ENCODE results near the gene PLCXD1.

Gene PLCXD1

DNA sequence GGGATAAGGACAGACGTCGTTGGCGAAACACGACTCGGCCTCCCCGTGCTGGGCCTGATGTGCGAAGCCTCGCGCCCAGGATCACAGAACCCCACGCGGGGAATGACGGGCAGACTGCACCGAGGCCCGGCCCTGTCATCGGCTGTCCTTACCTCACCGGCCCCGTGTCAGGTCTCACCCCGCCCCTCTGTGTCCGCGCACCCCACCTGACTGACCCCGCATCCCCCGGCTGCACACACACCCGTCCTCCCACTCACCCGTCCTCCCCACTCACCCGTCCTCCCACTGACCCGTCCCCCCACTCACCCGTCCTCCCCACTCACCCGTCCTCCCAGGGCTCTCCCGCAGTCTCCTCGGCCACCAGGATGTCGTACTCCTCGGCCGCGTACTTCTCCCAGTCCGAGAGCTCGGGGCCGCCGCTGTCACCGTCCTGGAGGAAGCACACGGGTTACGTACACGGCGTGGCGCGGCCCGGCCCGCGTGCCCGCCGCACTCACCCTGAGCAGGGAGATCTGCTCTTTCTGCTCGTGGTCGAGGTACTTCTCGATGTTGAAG, 57.2 kb downstream of the PLCXD1 start:
- no peak for TF ChIP-seq CTCF (IDR thresholded peaks at IDR 0.05; ENCODE audit: low read depth, low read length, missing control alignments)
- H3K4me3 ChIP-seq (ENCODE audit: low read depth, low read length): no peak overlapping the region
- DNase-seq (ENCODE audit: low read depth): no peak

GRCh38 chrX:338836-339400, 57.7 kb downstream of the PLCXD1 start:
- no peak for DNase-seq (ENCODE audit: low read depth)
- no peak overlapping the region for H3K4me3 ChIP-seq (ENCODE audit: low read depth, low read length)
- TF ChIP-seq CTCF (IDR thresholded peaks at IDR 0.05; ENCODE audit: low read depth, low read length, missing control alignments): no peak

- no peak for DNase-seq (ENCODE audit: low read depth)
- H3K4me3 ChIP-seq (ENCODE audit: low read depth, low read length): no peak overlapping the region
- no peak for TF ChIP-seq CTCF (IDR thresholded peaks at IDR 0.05; ENCODE audit: low read depth, low read length, missing control alignments)
Measured at GRCh38 chrX:340121-340520, 58.9 kb downstream of the PLCXD1 start.

DNA sequence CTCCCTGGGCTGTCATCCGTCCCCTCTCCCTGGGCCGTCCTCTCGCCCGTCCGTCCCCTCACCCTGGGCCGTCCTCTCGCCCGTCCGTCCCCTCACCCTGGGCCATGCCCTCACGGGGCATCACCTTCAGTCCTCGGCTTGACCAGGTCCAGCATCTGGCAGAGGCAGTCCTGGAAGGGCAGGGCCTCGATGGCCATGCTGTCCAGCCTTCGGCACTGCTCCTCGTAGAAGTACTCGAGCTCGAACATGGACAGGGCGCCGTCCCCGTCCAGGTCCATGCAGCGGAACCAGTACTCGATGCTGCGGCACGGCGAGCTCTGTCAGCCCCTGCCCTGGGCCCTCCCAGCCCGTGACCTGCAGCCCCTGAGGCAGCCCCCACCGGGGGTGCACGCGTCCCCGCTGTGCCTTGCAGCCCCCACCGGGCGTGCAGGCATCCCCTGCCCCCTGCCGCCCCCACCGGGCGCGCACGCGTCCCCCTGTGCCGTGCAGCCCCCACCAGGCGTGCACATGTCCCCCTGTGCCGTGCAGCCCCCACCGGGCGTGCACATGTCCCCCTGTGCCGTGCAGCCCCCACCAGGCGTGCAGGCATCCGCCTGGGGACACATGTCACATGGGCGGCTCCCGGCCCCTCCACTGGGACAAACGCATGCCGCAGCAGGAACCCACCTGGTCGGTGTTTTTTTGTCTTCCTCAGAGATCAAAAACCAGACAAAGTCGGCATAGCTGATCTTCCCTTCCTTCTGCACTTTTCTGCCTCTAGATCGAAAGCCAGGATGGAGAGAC, 59.7 kb downstream of the PLCXD1 start:
- TF ChIP-seq CTCF (IDR thresholded peaks at IDR 0.05; ENCODE audit: low read depth, low read length, missing control alignments): no peak
- H3K4me3 ChIP-seq (ENCODE audit: low read depth, low read length): no peak overlapping the region
- DNase-seq (ENCODE audit: low read depth): no peak

GRCh38 chrX:341541-342101, 60.4 kb downstream of the PLCXD1 start:
- no peak for TF ChIP-seq CTCF (IDR thresholded peaks at IDR 0.05; ENCODE audit: low read depth, low read length, missing control alignments)
- DNase-seq (ENCODE audit: low read depth): no peak
- no peak overlapping the region for H3K4me3 ChIP-seq (ENCODE audit: low read depth, low read length)

DNA sequence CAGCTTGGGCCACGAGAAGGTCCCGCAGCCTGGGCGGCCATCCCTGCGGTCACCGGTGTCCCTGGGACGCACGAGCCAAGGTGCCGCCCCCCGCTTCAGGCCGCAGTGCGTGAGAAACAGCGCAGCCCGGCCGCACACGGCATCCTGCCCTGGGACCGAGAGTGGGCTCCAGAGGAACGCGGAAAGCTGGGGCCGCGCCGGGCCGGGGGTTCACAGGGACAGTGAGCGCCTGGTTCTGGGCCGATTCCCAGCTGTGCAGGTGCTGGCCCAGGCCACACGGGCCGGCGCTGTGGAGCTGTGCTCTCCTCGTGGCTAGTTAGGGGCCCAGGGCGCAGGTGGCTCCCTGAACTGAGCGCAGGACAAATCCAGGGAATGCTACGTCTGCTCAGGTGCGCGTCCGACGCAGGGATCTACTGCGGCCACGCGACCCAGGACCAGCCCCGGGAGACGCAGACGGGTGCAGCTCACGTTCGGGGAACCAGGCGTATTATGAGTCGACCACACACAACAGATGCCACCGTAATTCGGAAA, 63.3 kb downstream of the PLCXD1 start:
- no peak for DNase-seq (ENCODE audit: low read depth)
- no peak overlapping the region for H3K4me3 ChIP-seq (ENCODE audit: low read depth, low read length)
- TF ChIP-seq CTCF (IDR thresholded peaks at IDR 0.05; ENCODE audit: low read depth, low read length, missing control alignments): no peak
